Body of pancreas (tissue), 4 donors: ENCODE data around the gene CCN5.
"Not testable (repeated sequence)": the region's sequence is repeated elsewhere in the genome, so short reads cannot be mapped to it uniquely, and the experiment has no call there.

Experiments used
- CTCF ChIP-seq, 7 experiments: fragments of 450-650 bp in 4 of 7; fragments of 200-600 bp in 3 of 7; sonication (generic) in 3 of 7; IDR thresholded peaks; one replicate each; pipeline ENCODE4 v1.5.1; 2016 to 2019; ENCODE audit warnings: antibody characterized with exemption in 7 of 7
- POLR2A ChIP-seq, 3 donors: fragments of 450-650 bp; IDR thresholded peaks; one replicate each; pipeline ENCODE4 v1.6.1; 2016; ENCODE audit warnings: antibody characterized with exemption in 3 of 3, mild to moderate bottlenecking in 2 of 3

GRCh38 chr20:44670851-44671250, 44.3 kb upstream of the CCN5 start:
- TF ChIP-seq CTCF, POLR2A (IDR thresholded peaks at IDR 0.05): not testable (repeated sequence)
